Eye (tissue), 1 donor: ENCODE results near the gene STOML2.
"Not testable (repeated sequence)": the region's sequence is repeated elsewhere in the genome, so short reads cannot be mapped to it uniquely, and the experiment has no call there.

Experiments
- DNase-seq: peaks from one replicate; pipeline ENCODE4 v3.0.0-alpha.2; 2015

The STOML2 gene, protein sequence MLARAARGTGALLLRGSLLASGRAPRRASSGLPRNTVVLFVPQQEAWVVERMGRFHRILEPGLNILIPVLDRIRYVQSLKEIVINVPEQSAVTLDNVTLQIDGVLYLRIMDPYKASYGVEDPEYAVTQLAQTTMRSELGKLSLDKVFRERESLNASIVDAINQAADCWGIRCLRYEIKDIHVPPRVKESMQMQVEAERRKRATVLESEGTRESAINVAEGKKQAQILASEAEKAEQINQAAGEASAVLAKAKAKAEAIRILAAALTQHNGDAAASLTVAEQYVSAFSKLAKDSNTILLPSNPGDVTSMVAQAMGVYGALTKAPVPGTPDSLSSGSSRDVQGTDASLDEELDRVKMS

DNA sequence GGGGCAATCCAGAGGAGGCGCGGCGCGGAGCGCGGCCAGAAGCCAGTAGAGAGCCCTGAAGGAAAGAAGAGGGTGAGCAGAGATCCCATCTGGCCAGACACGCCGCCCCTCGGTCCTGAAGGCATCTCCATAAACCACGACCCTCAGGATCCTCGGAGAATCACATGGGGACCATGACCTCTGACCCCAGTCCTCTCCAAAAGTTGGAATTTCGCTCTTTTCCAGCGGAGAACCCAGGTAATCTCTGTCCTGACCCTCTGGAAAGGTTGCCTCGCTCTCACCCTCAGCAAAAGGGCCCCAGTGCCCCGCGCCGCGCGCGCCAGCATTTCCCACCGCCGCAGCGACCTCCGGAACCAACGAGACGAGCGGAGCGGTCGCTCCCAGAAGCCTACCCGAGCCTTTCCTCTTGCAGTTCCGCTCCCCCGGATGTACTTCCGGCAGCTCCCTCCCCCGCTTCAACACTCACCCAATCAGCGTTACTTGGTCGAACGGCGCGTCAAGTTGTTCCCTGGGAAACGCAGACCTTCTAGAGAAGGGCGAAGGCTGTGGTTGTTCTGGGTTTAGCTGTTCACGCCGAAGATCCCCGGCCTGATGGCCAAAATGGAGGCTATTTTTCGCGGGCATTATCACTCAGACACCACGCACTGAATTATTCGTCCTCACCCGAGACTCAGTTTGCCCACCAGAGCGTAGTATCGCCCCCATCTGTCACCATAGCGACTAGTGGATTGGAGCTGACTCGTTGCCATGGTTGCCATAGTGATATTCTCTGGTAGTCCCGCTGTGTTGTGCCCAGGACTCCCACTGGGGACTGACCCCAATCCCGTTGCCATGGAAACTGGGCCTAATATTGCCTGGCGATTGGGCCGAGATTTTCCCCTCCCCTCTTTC is at the start of gene STOML2:
TSS of gene STOML2 (minus strand) at position 363 of the 891 bp plus-strand sequence. CDS start at position 326, 37 bp downstream.
- DNase-seq: peak; percentile 98

DNA sequence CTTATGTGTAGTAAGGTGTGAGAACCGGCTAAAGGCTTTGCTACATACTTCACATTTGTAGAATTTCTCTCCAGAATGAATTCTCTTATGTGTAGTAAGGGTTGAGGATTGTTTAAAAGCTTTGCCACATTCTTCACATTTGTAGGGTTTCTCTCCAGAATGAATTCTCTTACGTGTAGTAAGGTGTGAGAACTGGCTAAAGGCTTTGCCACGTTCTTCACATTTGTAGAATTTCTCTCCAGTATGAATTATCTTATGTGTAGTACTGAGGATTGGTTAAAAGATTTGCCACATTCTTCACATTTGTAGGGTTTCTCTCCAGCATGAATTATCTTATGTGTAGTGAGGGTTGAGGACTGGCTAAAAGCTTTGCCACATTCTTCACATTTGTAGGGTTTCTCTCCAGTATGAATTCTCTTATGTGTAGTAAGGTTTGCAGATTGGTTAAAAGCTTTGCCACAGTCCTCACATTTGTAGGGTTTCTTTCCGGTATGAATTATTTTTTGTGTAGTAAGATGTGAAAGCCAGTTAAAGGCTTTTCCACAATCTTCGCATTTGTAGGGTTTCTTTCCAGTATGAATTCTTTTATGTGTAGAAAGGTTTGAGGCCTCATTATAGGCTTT is 45.1 kb upstream of the STOML2 start:
- DNase-seq: not testable (repeated sequence)

DNA sequence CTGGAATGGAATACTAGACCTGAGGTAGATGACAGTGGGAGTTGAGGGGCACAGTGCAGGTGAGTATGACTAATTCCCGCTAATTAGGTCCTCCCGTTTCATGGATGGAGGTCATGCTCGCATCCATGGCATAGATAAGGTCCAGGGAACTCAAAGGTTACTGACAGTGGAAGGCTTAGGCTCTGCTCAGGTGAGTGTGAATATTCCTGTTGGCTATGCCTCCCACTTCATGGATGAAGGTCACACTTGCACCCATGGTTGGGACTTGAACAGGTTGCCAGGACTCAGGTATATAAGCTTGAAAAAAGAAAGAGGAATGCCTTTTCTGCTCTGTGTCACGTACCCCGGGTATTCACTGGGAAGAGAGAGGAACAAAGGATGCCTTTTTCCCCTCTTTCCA is 39.1 kb upstream of the STOML2 start:
- DNase-seq: no peak

- DNase-seq: no peak
These were observed 37.2 kb upstream of the STOML2 start for GRCh38 chr9:35140093-35140492.

DNA sequence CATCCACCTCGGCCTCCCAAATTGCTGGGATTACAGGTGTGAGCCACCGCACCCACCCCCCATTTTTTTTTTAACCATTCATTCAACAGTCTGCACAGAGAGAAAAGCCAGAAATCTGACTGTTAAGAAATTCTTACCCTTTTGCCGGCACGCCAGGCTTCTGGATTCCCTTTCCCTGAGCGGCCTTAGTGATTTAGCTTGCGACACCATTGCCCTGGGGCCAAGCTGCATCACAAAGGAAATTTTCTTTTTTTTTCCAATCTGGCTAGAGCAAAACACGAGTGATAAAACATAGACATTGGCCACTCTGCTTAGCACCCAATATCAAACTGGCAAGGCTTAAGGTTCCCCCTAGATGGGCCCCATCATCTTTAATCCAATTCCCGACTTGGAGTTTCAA is 33.9 kb upstream of the STOML2 start:
- DNase-seq: no peak

- no peak for DNase-seq
These were observed 33.1 kb upstream of the STOML2 start for GRCh38 chr9:35135988-35136387.

DNA sequence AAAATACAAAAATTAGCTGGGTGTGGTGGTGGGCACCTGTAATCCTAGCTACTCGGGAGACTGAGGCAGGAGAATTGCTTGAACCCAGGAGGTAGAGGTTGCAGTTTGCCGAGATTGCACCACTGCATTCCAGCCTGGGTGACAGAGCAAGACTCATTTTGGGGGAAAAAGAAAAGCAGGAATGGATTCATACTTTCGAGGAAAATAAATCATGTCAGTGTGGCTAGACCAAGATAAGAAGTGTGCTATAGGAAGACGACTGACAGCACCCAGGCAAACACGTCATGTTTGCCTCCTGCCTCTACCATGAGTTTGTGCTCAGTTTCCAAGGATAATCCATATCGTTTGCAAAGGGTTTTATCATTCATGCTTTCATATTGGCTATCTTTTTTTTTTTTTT is 32.0 kb upstream of the STOML2 start:
- DNase-seq: no peak

DNA sequence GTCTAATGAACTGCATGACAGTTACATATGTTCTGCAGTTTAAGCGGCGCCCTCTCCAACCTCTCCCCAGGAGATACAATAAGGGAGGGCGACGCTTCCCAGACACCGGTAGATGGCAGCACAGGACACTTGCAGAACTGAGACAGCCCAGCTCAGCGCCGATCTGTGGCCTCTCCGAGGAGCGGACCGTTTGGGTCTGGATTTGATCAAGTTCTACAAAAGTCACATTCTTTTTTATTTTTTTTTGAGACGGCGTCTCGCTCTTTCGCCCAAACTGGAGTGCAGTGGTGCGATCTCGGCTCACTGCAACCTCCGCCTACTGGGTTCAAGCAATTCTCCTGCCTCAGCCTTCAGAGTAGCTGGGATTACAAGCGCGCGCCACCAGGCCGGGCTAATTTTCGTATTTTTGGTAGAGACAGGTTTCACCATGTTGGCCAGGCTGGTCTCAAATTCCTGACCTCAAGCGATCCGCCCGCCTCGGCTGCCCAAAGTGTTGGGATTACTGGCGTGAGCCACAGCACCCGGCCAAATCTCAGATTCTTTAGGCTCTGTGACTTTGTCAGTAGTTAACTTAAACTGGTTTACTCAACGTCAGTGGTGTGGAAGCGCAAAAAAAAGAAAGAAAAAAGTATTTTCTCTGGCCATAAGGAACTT is 14.1 kb upstream of the STOML2 start:
- peak; percentile 98 for DNase-seq

DNA sequence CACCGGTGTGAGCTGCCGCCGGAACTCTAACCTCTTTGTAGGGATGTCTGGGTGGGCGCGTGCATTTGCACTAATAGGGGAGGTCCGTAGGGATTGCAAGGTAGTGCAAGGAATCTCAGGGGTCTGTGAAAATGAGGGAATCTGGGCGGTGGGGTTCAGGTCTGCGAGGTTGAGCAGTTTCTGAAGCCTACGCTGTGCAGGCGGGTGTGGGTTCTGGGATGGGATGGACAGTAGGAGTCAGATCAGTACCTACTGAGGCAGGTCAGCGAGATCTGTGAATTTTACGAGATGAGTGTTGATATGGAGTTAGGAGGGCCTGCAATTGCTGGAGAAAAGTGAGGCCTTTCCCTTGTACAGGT is 13.6 kb upstream of the STOML2 start:
- DNase-seq: no peak

- DNase-seq: peak; percentile 99
These were observed 13.0 kb upstream of the STOML2 start, which contains the start of gene ATOSB for GRCh38 chr9:35115680-35116538. TSS of gene ATOSB (minus strand) at chr9:35115862. CDS start at chr9:35108274, 7,588 bp downstream.

DNA sequence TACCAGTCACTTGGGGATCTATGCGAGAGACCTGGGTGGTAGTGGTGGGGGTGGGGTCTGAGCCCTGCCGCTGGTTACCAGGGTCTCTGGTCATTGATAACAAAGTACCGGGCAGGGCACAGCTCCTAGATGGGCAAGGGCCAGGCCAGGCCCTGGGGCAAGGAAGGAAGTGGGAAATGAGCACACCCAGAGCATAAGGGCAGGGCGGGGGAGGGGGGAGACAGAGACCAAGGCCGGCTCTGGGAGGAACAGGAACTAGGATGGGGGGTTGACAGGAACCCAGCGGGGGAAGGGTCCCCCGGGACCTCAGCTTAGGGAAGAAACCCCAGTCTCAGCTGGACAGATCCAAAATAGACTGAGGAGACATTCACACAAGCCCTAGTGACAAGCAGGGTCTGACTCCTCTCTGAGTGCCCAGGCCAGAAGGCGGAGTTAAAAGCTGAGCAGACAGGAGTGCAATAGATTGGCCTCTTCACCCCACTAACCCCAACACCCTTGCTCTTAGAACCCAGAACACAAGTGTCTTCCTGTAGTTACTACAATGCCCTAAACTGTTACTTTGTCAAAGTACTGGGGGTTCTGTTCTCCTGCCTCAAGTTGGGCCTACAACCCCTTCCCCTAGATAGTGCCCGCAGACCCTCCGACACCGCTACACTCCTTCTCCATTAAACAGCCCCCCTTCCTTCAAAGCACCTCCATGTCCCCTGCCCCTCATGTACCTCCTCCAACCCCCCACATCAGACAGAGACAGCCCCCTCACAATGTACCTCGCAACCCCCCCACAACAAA is 12.1 kb upstream of the STOML2 start:
- peak; percentile 66 for DNase-seq

GRCh38 chr9:35114113-35114839 is 11.3 kb upstream of the STOML2 start:
- DNase-seq: peak; percentile 96

DNA sequence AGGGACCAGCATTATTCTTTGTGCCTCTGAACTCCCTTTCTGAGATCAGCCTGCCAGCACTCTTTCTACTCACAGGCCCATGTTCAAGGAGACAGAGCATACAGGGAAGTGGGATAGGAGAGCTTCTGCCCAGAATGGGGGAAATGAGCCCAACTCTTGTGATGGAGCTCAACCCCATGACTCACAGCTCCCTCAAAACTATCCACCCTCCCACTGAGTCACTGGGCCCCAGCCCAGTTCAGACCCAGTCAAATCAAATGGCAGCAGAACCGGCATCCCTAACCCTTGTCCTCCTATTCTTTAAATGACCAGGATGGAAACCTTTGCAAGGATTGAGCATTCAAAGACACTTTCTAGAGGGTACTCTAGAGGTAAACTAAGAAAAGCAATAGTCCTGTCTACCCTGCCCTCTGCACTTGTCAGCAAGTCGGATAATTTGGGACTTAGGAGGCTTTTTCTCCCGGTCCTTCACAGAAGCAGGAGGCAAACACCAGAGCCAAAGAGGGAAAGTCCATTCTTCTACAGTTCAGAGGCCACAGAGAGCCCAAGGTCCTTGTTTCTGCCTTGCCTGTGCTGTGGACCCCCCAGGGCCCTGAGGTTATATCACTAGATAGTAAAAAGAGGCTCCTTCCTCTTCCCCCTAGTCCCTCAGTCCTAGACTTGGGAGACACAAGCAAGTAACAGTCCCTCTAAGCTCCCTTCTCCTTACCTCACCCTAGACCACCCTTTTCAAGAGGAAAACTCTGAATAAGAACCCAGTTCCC is 9.5 kb upstream of the STOML2 start:
- no peak for DNase-seq

DNA sequence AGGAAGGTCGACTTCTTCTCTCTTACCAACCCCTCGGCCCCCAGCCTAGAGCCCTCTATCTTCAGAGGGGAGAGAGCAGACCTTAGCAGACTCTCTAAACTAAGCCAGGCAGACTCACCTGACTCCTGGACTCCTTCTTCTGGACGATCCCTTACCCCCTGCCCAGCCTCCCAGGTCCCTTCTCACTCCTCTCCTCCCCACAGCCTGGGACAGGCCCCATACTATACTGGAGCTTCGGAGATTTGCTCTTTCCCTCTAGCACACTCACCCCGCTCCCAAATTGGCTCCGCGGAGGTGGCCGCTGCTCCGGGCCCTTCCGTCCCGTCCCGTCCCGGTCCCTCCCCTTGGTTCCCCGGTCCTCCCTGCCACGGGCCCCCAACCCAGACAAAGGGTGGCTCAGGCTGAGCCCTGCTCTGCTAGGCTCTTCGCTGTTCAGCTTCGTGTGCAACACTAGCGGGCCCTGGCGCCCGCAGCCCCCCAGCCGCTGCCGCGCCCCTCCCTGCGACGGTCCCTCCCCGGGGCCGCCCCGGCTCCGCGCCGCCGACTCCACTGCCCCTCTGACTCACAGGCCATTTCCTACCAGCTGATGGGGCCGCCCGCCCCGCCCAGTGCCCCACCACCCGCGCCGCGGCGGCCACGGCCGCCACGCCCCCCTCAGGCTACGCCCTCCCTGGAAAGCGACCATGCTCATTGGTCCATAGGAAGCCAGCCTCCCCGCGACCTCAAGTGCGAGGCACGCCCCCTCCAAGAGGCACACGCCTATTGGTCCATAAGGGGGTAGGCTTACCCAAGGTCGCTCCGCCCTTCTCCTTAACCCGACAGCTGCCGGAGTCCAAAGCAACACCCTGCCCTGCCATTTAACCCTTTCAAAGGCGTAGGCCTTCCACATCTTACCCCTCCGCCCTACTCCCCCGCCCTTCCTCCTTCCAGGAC is 8.3 kb upstream of the STOML2 start:
- peak; percentile 98 for DNase-seq

DNA sequence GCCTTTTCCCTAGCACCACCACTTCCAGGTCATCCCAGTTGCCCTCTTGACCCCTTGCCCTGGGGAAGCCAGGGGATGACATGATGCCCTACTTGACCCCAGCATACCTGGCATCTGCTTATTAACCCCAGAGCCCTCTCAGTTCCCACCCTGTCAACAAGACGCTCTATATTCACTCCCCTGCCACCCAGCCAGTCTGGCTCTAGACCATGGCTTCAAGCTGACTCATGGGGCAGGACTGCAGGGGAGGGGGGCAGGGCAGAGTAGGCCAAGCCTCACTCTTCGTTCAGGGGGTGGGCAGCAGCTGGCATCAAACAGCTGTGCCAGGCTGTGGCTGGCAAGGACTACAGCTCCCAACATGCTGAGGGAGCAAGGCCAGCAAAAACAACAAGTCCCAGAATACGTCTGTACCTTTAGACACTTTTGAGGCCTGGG is 7.4 kb upstream of the STOML2 start:
- DNase-seq: no peak

DNA sequence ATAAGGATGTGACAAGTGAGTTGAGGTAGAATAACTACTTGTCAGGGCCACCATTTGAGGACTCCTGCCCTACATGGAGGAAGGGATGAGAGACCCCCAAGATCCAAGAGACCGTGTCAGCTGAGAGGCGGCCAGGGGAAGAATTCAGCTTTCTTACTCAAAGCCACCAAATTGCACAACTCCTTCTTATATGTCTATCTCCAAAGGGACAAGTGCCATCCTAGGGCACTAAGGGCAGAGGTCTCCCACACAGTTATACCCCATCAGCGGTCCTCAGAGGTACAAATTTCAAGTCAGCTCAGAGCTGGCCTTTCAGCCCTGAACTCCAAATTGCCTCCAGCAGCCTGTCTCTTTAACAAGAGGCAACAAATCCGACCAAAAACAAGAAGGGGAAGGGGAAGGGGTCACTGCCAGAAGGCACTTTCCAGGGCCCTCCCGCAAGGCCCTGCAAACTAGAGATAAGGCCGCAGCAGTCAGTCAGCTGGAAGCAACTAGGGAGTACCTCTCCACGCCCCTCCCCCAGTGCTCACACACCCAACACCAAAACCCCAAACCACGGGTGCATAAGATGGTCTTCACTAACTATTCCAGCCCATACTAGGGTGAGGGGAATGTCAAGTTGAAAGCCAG is 6.1 kb upstream of the STOML2 start:
- no peak for DNase-seq

GRCh38 chr9:35108461-35108860 is 5.5 kb upstream of the STOML2 start:
- DNase-seq: no peak
